SU-DHL-6 (cell line): ENCODE data around the gene APOB.

Source experiments
- CTCF ChIP-seq: fragments of 200-600 bp; sonication (generic); IDR thresholded peaks from one replicate; pipeline ENCODE4 v1.5.1; 2017; ENCODE audit warnings: antibody characterized with exemption, mild to moderate bottlenecking, low read length, moderate library complexity; ENCODE audit not compliant: insufficient read depth, poor library complexity, severe bottlenecking
- EZH2phosphoT487 ChIP-seq: fragments of 200-600 bp; sonication (generic), shearing (Covaris generic); conservative IDR thresholded peaks from 2 replicates; pipeline ENCODE4 v1.6.1; 2018; ENCODE audit warnings: mild to moderate bottlenecking, antibody characterized with exemption, low read length, moderate library complexity, mixed read lengths

- TF ChIP-seq CTCF: no peak
- no peak for TF ChIP-seq EZH2phosphoT487
Observed at GRCh38 chr2:21013043-21013816, 30.6 kb downstream of the APOB start.
